ENCODE results near the gene NDRG4. TPM values are rescaled to one million over a fixed set of nuclear protein-coding genes. Genes with fewer than 3 reads are reported as not detected.

The NDRG4 gene
- total RNA-seq, 1 donor from 2014 or later, result 677 TPM

- DNase-seq, result no peak
- peaks cover 9% of the 10 kb centered on the region for H3K27me3 Mint-ChIP-seq (ENCODE audit: unreplicated experiment)
- peaks cover 10% of the 10 kb centered on the region for H3K36me3 Mint-ChIP-seq (ENCODE audit: unreplicated experiment)
- peaks cover 3% of the 10 kb centered on the region for H3K4me1 Mint-ChIP-seq (ENCODE audit: low read depth, unreplicated experiment)
- no peak overlapping the region for H3K27ac Mint-ChIP-seq (ENCODE audit: unreplicated experiment)
- no peak overlapping the region for H3K4me3 Mint-ChIP-seq (ENCODE audit: unreplicated experiment)
- TF ChIP-seq CTCF (IDR thresholded peaks at IDR 0.05; ENCODE audit: partially characterized antibody, unreplicated experiment), result no peak
- H3K9me3 Mint-ChIP-seq (ENCODE audit: unreplicated experiment), result peaks cover 7% of the 10 kb centered on the region
Observed at GRCh38 chr16:58454178-58454577, 45.8 kb upstream of the NDRG4 start.

- Mint-ChIP-seq H3K27ac (ENCODE audit: unreplicated experiment) (no peak overlapping the region), H3K4me3 (ENCODE audit: unreplicated experiment) (no peak overlapping the region), H3K27me3 (ENCODE audit: unreplicated experiment) (peaks cover 9% of the 10 kb centered on the region), H3K36me3 (ENCODE audit: unreplicated experiment) (peaks cover 10% of the 10 kb centered on the region), H3K9me3 (ENCODE audit: unreplicated experiment) (peaks cover 4% of the 10 kb centered on the region), H3K4me1 (ENCODE audit: low read depth, unreplicated experiment) (peaks cover 3% of the 10 kb centered on the region)
- DNase-seq, result no peak
- TF ChIP-seq CTCF (IDR thresholded peaks at IDR 0.05; ENCODE audit: partially characterized antibody, unreplicated experiment), result no peak
Observed at GRCh38 chr16:58454856-58455255, 45.1 kb upstream of the NDRG4 start.

GRCh38 chr16:58455750-58456149 is 44.2 kb upstream of the NDRG4 start:
- Mint-ChIP-seq H3K4me1 (ENCODE audit: low read depth, unreplicated experiment) (peaks cover 3% of the 10 kb centered on the region), H3K27me3 (ENCODE audit: unreplicated experiment) (peaks cover 10% of the 10 kb centered on the region), H3K36me3 (ENCODE audit: unreplicated experiment) (peaks cover 10% of the 10 kb centered on the region), H3K9me3 (ENCODE audit: unreplicated experiment) (peaks cover 4% of the 10 kb centered on the region), H3K27ac (ENCODE audit: unreplicated experiment) (no peak overlapping the region), H3K4me3 (ENCODE audit: unreplicated experiment) (no peak overlapping the region)
- DNase-seq, result no peak
- TF ChIP-seq CTCF (IDR thresholded peaks at IDR 0.05; ENCODE audit: partially characterized antibody, unreplicated experiment), result no peak

GRCh38 chr16:58456193-58456592 is 43.8 kb upstream of the NDRG4 start:
- H3K4me1 Mint-ChIP-seq (ENCODE audit: low read depth, unreplicated experiment), result peaks cover under 1% of the 10 kb centered on the region
- H3K9me3 Mint-ChIP-seq (ENCODE audit: unreplicated experiment), result peaks cover 4% of the 10 kb centered on the region
- H3K4me3 Mint-ChIP-seq (ENCODE audit: unreplicated experiment), result no peak overlapping the region
- no peak overlapping the region for H3K27ac Mint-ChIP-seq (ENCODE audit: unreplicated experiment)
- no peak for TF ChIP-seq CTCF (IDR thresholded peaks at IDR 0.05; ENCODE audit: partially characterized antibody, unreplicated experiment)
- H3K27me3 Mint-ChIP-seq (ENCODE audit: unreplicated experiment), result peaks cover 13% of the 10 kb centered on the region
- H3K36me3 Mint-ChIP-seq (ENCODE audit: unreplicated experiment), result peaks cover 10% of the 10 kb centered on the region
- DNase-seq, result no peak

GRCh38 chr16:58458606-58459343 is 41.2 kb upstream of the NDRG4 start:
- no peak for DNase-seq
- no peak for TF ChIP-seq CTCF (IDR thresholded peaks at IDR 0.05; ENCODE audit: partially characterized antibody, unreplicated experiment)
- Mint-ChIP-seq H3K4me1 (ENCODE audit: low read depth, unreplicated experiment) (no peaks in the 10 kb centered on the region), H3K4me3 (ENCODE audit: unreplicated experiment) (no peak overlapping the region), H3K27ac (ENCODE audit: unreplicated experiment) (no peak overlapping the region), H3K36me3 (ENCODE audit: unreplicated experiment) (peaks cover 10% of the 10 kb centered on the region), H3K9me3 (ENCODE audit: unreplicated experiment) (peaks cover 4% of the 10 kb centered on the region), H3K27me3 (ENCODE audit: unreplicated experiment) (peaks cover 15% of the 10 kb centered on the region)

All from glutamatergic neuron (in vitro differentiated cells).